GM18951 (cell line): Measurements from ENCODE around the gene CAMK2D.

Experiments
- POLR2A ChIP-seq: IDR thresholded peaks from 4 replicates; pipeline ENCODE4 v1.6.1; 2011; ENCODE audit warnings: mild to moderate bottlenecking; ENCODE audit not compliant: insufficient read length, insufficient read depth; ENCODE audit errors: extremely low read depth
- in situ Hi-C: fragments of 300-500 bp; cut with MboI; formaldehyde crosslinking; loops from one replicate; pipeline ENCODE4 v1.12.0; 2022; ENCODE audit warnings: low sequenced_read_pairs, mixed read lengths, inconsistent platforms; ENCODE audit not compliant: unreplicated experiment

Gene CAMK2D

GRCh38 chr4:113645288-113645687, 116.2 kb downstream of the CAMK2D start:
- in situ Hi-C loops: no loop called here
- TF ChIP-seq POLR2A: no peak

- TF ChIP-seq POLR2A: no peak
- in situ Hi-C loops: no loop called here
Observed at GRCh38 chr4:113644398-113644797, 117.1 kb downstream of the CAMK2D start.

GRCh38 chr4:113643505-113643904, 118.0 kb downstream of the CAMK2D start:
- TF ChIP-seq POLR2A: no peak
- in situ Hi-C loops: no loop called here

GRCh38 chr4:113641025-113641431, 120.5 kb downstream of the CAMK2D start:
- TF ChIP-seq POLR2A: no peak
- in situ Hi-C loops: no loop called here

GRCh38 chr4:113639326-113639725, 122.2 kb downstream of the CAMK2D start:
- in situ Hi-C loops: no loop called here
- no peak for TF ChIP-seq POLR2A

- in situ Hi-C loops: no loop called here
- TF ChIP-seq POLR2A: no peak
Observed at GRCh38 chr4:113638562-113638832, 123.0 kb downstream of the CAMK2D start.

GRCh38 chr4:113637823-113638561, 123.5 kb downstream of the CAMK2D start:
- in situ Hi-C loops: no loop called here
- TF ChIP-seq POLR2A: no peak

- in situ Hi-C loops: no loop called here
- TF ChIP-seq POLR2A: no peak
Observed at GRCh38 chr4:113637363-113637762, 124.2 kb downstream of the CAMK2D start.

- no peak for TF ChIP-seq POLR2A
- in situ Hi-C loops: no loop called here
Observed at GRCh38 chr4:113636877-113637276, 124.7 kb downstream of the CAMK2D start.

- in situ Hi-C loops: no loop called here
- TF ChIP-seq POLR2A: no peak
Observed at GRCh38 chr4:113636438-113636818, 125.1 kb downstream of the CAMK2D start.

GRCh38 chr4:113635739-113636437, 125.7 kb downstream of the CAMK2D start:
- in situ Hi-C loops: no loop called here
- no peak for TF ChIP-seq POLR2A

GRCh38 chr4:113634081-113634969, 127.2 kb downstream of the CAMK2D start:
- in situ Hi-C loops: no loop called here
- TF ChIP-seq POLR2A: no peak

GRCh38 chr4:113633467-113633866, 128.1 kb downstream of the CAMK2D start:
- in situ Hi-C loops: no loop called here
- TF ChIP-seq POLR2A: no peak
